IPS-15b (cell line): ENCODE data around the gene PODXL2.
"Not testable (repeated sequence)": the region's sequence is repeated elsewhere in the genome, so short reads cannot be mapped to it uniquely, and the experiment has no call there.

Source experiments
- H3K27me3 ChIP-seq: one replicate; pipeline ENCODE4 v1.6.1; 2013; ENCODE audit warnings: low read length; ENCODE audit not compliant: control insufficient read depth, insufficient read depth
- H3K36me3 ChIP-seq: one replicate; pipeline ENCODE4 v1.6.1; 2013; ENCODE audit warnings: low read length; ENCODE audit not compliant: control insufficient read depth, insufficient read depth
- H3K4me1 ChIP-seq: one replicate; pipeline ENCODE4 v1.6.1; 2013; ENCODE audit warnings: mild to moderate bottlenecking, low read length; ENCODE audit not compliant: control insufficient read depth, insufficient read depth
- H3K4me3 ChIP-seq: one replicate; pipeline ENCODE4 v1.5.1; 2013; ENCODE audit warnings: low read depth, low read length
- H3K9ac ChIP-seq: one replicate; pipeline ENCODE4 v1.6.1; 2013; ENCODE audit warnings: low read depth, mild to moderate bottlenecking, low read length
- H3K9me3 ChIP-seq: one replicate; pipeline ENCODE4 v1.6.1; 2013; ENCODE audit warnings: mild to moderate bottlenecking, low read length; ENCODE audit not compliant: control insufficient read depth, insufficient read depth

Gene PODXL2

GRCh38 chr3:127652246-127652995 lies 23.4 kb downstream of the PODXL2 start:
- Histone ChIP-seq H3K4me3 (no peak overlapping the region), H3K9ac (no peak overlapping the region), H3K27me3 (no peaks in the 10 kb centered on the region), H3K36me3 (no peaks in the 10 kb centered on the region), H3K9me3 (no peaks in the 10 kb centered on the region), H3K4me1 (no peaks in the 10 kb centered on the region)

GRCh38 chr3:127654374-127654773 lies 25.4 kb downstream of the PODXL2 start:
- no peaks in the 10 kb centered on the region for H3K9me3 ChIP-seq
- no peaks in the 10 kb centered on the region for H3K4me1 ChIP-seq
- no peaks in the 10 kb centered on the region for H3K27me3 ChIP-seq
- H3K4me3 ChIP-seq = no peak overlapping the region
- no peak overlapping the region for H3K9ac ChIP-seq
- no peaks in the 10 kb centered on the region for H3K36me3 ChIP-seq

- not testable (repeated sequence) for H3K9me3 ChIP-seq, H3K4me1 ChIP-seq, H3K36me3 ChIP-seq, H3K27me3 ChIP-seq, H3K9ac ChIP-seq, H3K4me3 ChIP-seq
These were observed 26.0 kb downstream of the PODXL2 start for GRCh38 chr3:127654993-127655392.

DNA sequence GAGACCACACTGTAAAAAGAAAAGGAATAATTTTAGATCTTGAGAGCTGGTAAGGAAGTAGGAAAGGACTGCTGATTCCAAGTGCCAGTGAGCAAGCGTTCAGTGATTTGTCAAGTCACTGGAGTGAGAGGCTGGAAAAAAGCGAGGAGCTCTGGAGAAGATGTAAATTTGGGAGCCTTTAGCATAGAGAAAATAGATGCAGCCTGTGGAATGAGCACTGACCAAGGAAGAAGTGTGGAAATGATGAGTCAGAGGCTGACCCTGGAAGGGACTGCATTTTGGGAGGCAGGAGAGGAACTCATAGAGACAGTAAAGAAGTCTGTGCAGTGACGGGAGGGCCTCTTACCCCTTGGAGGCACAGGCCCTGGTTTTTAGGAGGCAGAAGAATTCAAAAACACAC lies 26.7 kb downstream of the PODXL2 start:
- no peaks in the 10 kb centered on the region for H3K27me3 ChIP-seq
- H3K9me3 ChIP-seq = no peaks in the 10 kb centered on the region
- no peak overlapping the region for H3K4me3 ChIP-seq
- H3K9ac ChIP-seq = no peak overlapping the region
- H3K36me3 ChIP-seq = peaks cover under 1% of the 10 kb centered on the region
- H3K4me1 ChIP-seq = no peaks in the 10 kb centered on the region

GRCh38 chr3:127656906-127657305 lies 27.9 kb downstream of the PODXL2 start:
- Histone ChIP-seq H3K4me1 (no peaks in the 10 kb centered on the region), H3K27me3 (no peaks in the 10 kb centered on the region), H3K4me3 (no peak overlapping the region), H3K9ac (no peak overlapping the region), H3K9me3 (no peaks in the 10 kb centered on the region), H3K36me3 (peaks cover 6% of the 10 kb centered on the region)

- Histone ChIP-seq H3K9me3 (no peaks in the 10 kb centered on the region), H3K36me3 (peaks cover 6% of the 10 kb centered on the region), H3K4me3 (no peak overlapping the region), H3K27me3 (no peaks in the 10 kb centered on the region), H3K4me1 (no peaks in the 10 kb centered on the region), H3K9ac (no peak overlapping the region)
These were observed 29.2 kb downstream of the PODXL2 start for GRCh38 chr3:127658234-127658633.

- Histone ChIP-seq H3K9ac (no peak overlapping the region), H3K9me3 (no peaks in the 10 kb centered on the region), H3K27me3 (no peaks in the 10 kb centered on the region), H3K4me1 (no peaks in the 10 kb centered on the region), H3K4me3 (no peak overlapping the region), H3K36me3 (peaks cover 6% of the 10 kb centered on the region)
These were observed 31.8 kb downstream of the PODXL2 start for GRCh38 chr3:127660621-127661251.

DNA sequence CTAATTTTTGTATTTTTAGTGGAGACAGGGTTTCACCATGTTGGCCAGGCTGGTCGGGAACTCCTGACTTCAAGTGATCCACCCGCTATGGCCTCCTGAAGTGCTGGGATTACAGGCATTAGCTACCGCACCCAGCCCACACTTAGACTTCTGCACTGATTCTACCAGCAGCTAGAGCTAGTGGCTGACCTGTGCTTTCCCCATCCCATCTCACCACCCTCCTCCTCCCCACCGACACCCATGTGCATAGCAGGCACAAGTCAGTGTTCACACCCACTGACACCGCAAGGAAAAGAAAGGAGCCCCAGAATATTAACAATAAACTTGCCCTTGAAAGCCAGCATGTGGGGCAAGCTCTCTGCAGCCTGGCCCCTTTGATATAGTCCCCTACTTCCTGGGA lies 32.6 kb downstream of the PODXL2 start:
- Histone ChIP-seq H3K4me1 (no peaks in the 10 kb centered on the region), H3K27me3 (no peaks in the 10 kb centered on the region), H3K9me3 (no peaks in the 10 kb centered on the region), H3K36me3 (peaks cover 6% of the 10 kb centered on the region), H3K9ac (no peak overlapping the region), H3K4me3 (no peak overlapping the region)

DNA sequence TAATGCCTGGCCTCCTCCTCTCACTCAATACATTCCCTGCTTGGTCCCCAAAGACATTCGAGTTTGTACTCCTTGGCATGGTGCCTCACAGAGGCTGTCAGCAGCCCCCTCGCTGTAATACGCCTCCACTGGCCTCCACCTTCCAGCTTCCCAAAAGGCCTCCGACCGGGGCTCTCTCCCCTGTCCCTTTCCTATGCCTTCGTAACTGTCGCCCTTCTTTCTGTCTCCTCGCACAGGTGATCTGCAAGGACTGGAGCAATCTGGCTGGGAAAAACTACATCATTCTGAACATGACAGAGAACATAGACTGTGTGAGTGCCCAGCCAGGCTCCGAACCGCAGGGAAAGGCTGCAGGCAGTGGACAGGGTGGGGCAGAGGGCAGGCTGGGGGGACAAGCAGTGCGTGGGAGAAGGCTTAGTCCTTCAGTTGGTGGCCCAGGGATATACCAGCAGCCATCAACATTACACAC lies 33.0 kb downstream of the PODXL2 start:
- Histone ChIP-seq H3K4me1 (no peaks in the 10 kb centered on the region), H3K4me3 (no peak overlapping the region), H3K27me3 (no peaks in the 10 kb centered on the region), H3K9me3 (no peaks in the 10 kb centered on the region), H3K9ac (no peak overlapping the region), H3K36me3 (peaks cover 6% of the 10 kb centered on the region)

DNA sequence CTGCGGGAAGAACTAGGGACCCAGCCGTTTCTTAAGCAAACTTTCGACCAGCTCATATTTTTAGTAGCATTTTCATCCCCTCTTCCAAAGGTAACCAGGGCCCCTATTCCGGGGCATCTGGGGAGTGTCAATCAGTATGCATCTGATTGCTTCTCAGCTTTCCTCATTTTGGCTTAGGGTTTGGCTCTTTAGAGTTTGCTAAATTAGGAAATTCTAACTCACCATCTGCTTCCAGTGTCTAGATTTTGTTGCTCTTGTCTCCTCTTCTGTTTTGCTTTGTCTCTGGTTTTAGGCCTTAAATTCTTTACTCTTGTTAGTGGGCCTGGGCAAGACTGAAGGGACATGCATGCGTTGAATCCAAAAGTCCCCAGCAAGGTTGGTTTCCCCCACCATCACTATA lies 34.2 kb downstream of the PODXL2 start:
- H3K36me3 ChIP-seq = peaks cover 8% of the 10 kb centered on the region
- no peaks in the 10 kb centered on the region for H3K9me3 ChIP-seq
- no peaks in the 10 kb centered on the region for H3K27me3 ChIP-seq
- H3K4me1 ChIP-seq = no peaks in the 10 kb centered on the region
- no peak overlapping the region for H3K4me3 ChIP-seq
- no peak overlapping the region for H3K9ac ChIP-seq

DNA sequence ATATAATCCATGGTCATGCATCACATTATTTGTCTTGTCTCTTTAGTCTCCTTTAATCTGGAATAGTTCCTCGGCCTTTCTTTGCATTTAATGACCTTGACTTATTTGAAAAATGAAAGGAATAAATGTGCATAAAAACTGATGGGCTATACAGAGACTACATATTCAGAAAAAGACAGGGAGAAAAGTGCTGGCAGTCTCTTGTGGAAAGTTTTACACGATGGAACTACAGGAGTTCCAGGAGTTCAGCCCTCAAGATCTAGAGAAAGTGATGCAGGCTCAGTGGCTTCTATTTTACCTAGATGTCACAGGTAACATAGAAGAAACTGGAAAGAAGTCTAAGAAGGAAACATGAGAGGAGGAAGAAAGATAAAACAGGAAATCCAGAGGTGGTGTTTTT lies 36.2 kb downstream of the PODXL2 start:
- no peak overlapping the region for H3K9ac ChIP-seq
- H3K27me3 ChIP-seq = no peaks in the 10 kb centered on the region
- no peaks in the 10 kb centered on the region for H3K9me3 ChIP-seq
- no peak overlapping the region for H3K4me3 ChIP-seq
- no peaks in the 10 kb centered on the region for H3K4me1 ChIP-seq
- peaks cover 8% of the 10 kb centered on the region for H3K36me3 ChIP-seq

DNA sequence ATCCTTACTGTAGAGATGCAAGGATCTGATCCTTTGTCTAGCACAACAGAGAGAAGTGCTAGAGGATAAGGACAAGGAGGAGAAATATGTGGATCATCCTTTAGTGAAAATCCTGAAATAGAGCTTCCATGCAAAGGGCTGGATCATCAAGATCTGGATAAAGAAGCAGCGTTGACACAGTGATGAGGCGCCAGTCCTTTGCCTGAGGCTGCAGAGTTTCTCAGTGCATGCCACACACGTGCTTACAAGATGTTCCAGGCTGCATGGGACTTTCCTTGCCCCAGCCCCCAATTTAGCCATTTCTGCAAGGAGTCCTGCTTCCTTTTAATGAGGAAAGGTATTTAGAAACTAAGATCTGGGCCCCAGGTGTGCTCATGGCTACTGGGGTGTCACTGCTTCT lies 36.6 kb downstream of the PODXL2 start:
- peaks cover 8% of the 10 kb centered on the region for H3K36me3 ChIP-seq
- H3K9ac ChIP-seq = no peak overlapping the region
- H3K4me3 ChIP-seq = no peak overlapping the region
- no peaks in the 10 kb centered on the region for H3K4me1 ChIP-seq
- H3K9me3 ChIP-seq = no peaks in the 10 kb centered on the region
- H3K27me3 ChIP-seq = no peaks in the 10 kb centered on the region
